GDM1 (cell line): ENCODE measurements around the gene GPX7.

ENCODE experiments used
- DNase-seq: peaks from one replicate; lab custom pipeline; 2025; lab: John Stamatoyannopoulos, UW

GPX7 gene

GRCh38 chr1:52588027-52588426 is 14.1 kb upstream of the GPX7 start:
- DNase-seq: no peak

GRCh38 chr1:52588535-52588934 is 13.6 kb upstream of the GPX7 start:
- peak; percentile 54 for DNase-seq

- no peak for DNase-seq
Measured at GRCh38 chr1:52590266-52590665, 11.9 kb upstream of the GPX7 start.

GRCh38 chr1:52592637-52593323 is 9.4 kb upstream of the GPX7 start:
- no peak for DNase-seq

GRCh38 chr1:52593495-52593894 is 8.7 kb upstream of the GPX7 start:
- DNase-seq: no peak

GRCh38 chr1:52595061-52595460 is 7.1 kb upstream of the GPX7 start:
- no peak for DNase-seq

- DNase-seq: no peak
Measured at GRCh38 chr1:52597912-52598311, 4.3 kb upstream of the GPX7 start.

- DNase-seq: no peak
Measured at GRCh38 chr1:52598729-52599128, 3.4 kb upstream of the GPX7 start.

GRCh38 chr1:52599236-52599635 is 2.9 kb upstream of the GPX7 start:
- DNase-seq: no peak

- DNase-seq: no peak
Measured at GRCh38 chr1:52600533-52601179, 1.5 kb upstream of the GPX7 start.

GRCh38 chr1:52601519-52601918 is 652 bp upstream of the GPX7 start:
- no peak for DNase-seq

- no peak for DNase-seq
Measured at GRCh38 chr1:52602856-52603600, 857 bp downstream of the GPX7 start.

GRCh38 chr1:52603630-52604029 is 1.5 kb downstream of the GPX7 start:
- no peak for DNase-seq

- no peak for DNase-seq
Measured at GRCh38 chr1:52604063-52604770, 2.0 kb downstream of the GPX7 start.

- peak; percentile 10 for DNase-seq
Measured at GRCh38 chr1:52613636-52614373, 11.6 kb downstream of the GPX7 start.

- DNase-seq: no peak
Measured at GRCh38 chr1:52614671-52615070, 12.5 kb downstream of the GPX7 start.

- no peak for DNase-seq
Measured at GRCh38 chr1:52615489-52616042, 13.4 kb downstream of the GPX7 start.

GRCh38 chr1:52621950-52622349 is 19.8 kb downstream of the GPX7 start:
- DNase-seq: no peak

GRCh38 chr1:52623812-52624211 is 21.6 kb downstream of the GPX7 start:
- no peak for DNase-seq

- DNase-seq: no peak
Measured at GRCh38 chr1:52627028-52627427, 24.9 kb downstream of the GPX7 start.

GRCh38 chr1:52628614-52629324 is 26.6 kb downstream of the GPX7 start:
- no peak for DNase-seq
